Activated T-helper 2 cell treated with anti-CD3 and anti-CD28 coated beads, Interferon-gamma antibody, Interleukin-2, Interleukin-4, amounts not matched to agents 10 μg/mL and 5 μg/mL and 100 μg/mL, durations not matched to agents 14 hours and 24 hours and 36 hours (primary cell): Measurements from ENCODE around the gene CXCR5. TPM values are rescaled to one million over a fixed set of nuclear protein-coding genes. Genes with fewer than 3 reads are reported as not detected.

Experiments used
- DNase-seq: peaks from one replicate; pipeline ENCODE4 v3.0.0; 2021; ENCODE audit warnings: low spot score
- H3K27ac Mint-ChIP-seq: one replicate; pipeline ENCODE4 v1.8.0; 2021; ENCODE audit warnings: mixed read lengths
- H3K27me3 Mint-ChIP-seq: one replicate; pipeline ENCODE4 v1.8.0; 2021; ENCODE audit warnings: low read depth, mixed read lengths
- H3K36me3 Mint-ChIP-seq: one replicate; pipeline ENCODE4 v1.8.0; 2021; ENCODE audit warnings: low read depth, mixed read lengths
- H3K4me1 Mint-ChIP-seq: one replicate; pipeline ENCODE4 v1.8.0; 2021; ENCODE audit warnings: low read depth, mixed read lengths
- H3K4me3 Mint-ChIP-seq: one replicate; pipeline ENCODE4 v1.8.0; 2021; ENCODE audit warnings: low read depth, mild to moderate bottlenecking, moderate library complexity, mixed read lengths
- H3K9me3 Mint-ChIP-seq: one replicate; pipeline ENCODE4 v1.8.0; 2021; ENCODE audit warnings: mixed read lengths
- intact Hi-C: fragments of 100-400 bp; cut with micrococcal nuclease; formaldehyde crosslinking; loops from one replicate; pipeline ENCODE4 v1.15.1; 2023
- total RNA-seq: library from RNA; stranded (reverse); gene quantifications from 2 replicates; pipeline ENCODE4 v1.2.3, GENCODE V29; 2022

Gene CXCR5
- total RNA-seq, 1 donor from 2014 or later = 8.1 TPM

DNA sequence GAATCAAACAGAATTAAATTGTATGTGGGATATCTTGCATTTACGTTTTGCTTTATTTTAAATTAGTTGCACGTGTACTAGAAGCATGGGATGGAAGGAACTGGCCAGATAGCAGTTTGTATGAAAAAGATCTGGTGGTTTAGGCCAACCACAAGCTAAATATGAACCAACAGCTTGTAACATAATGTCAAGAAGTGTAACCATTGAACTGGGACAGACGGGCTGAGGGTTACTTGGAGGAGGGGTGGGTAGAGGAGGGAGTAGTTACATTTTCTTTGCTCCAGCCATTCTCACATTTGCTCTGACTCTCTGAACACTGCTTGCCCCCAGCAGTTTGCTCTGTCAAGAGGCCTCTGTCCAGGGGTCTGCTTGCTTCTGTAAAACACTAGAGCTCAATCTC lies 31.7 kb upstream of the CXCR5 start:
- Mint-ChIP-seq H3K36me3 (no peaks in the 10 kb centered on the region), H3K4me1 (peaks cover 7% of the 10 kb centered on the region), H3K27ac (no peak overlapping the region), H3K9me3 (no peaks in the 10 kb centered on the region), H3K27me3 (no peaks in the 10 kb centered on the region), H3K4me3 (no peak overlapping the region)
- DNase-seq = no peak
- intact Hi-C loops = no loop called here

GRCh38 chr11:118853678-118854077 lies 30.0 kb upstream of the CXCR5 start:
- intact Hi-C loops = no loop called here
- Mint-ChIP-seq H3K4me3 (no peak overlapping the region), H3K4me1 (peaks cover 7% of the 10 kb centered on the region), H3K27me3 (no peaks in the 10 kb centered on the region), H3K36me3 (no peaks in the 10 kb centered on the region), H3K27ac (no peak overlapping the region), H3K9me3 (no peaks in the 10 kb centered on the region)
- no peak for DNase-seq

GRCh38 chr11:118856314-118856713 lies 27.4 kb upstream of the CXCR5 start:
- Mint-ChIP-seq H3K36me3 (no peaks in the 10 kb centered on the region), H3K4me1 (peaks cover 9% of the 10 kb centered on the region), H3K27ac (no peak overlapping the region), H3K4me3 (no peak overlapping the region), H3K9me3 (no peaks in the 10 kb centered on the region), H3K27me3 (no peaks in the 10 kb centered on the region)
- no peak for DNase-seq
- intact Hi-C loops = no loop called here

DNA sequence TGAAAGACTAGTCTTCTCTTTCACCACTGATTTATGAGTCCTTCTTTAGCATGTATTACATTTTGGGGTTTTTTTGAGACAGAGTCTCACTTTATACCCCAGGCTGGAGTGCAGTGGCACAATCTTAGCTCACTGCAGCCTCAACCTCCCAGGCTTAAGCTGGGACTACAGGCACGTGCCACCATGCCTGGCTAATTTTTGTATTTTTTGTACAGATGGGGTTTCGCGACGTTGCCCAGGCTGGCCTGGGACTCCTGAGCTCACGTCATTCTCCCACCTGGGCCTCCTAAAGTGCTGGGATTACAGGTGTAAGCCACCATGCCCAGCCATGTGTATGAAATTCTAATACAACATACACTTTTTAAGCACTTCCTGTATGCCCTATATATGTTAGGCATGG lies 26.3 kb upstream of the CXCR5 start:
- intact Hi-C loops = no loop called here
- Mint-ChIP-seq H3K27ac (no peak overlapping the region), H3K4me3 (no peak overlapping the region), H3K27me3 (no peaks in the 10 kb centered on the region), H3K9me3 (no peaks in the 10 kb centered on the region), H3K4me1 (peaks cover 8% of the 10 kb centered on the region), H3K36me3 (no peaks in the 10 kb centered on the region)
- no peak for DNase-seq

DNA sequence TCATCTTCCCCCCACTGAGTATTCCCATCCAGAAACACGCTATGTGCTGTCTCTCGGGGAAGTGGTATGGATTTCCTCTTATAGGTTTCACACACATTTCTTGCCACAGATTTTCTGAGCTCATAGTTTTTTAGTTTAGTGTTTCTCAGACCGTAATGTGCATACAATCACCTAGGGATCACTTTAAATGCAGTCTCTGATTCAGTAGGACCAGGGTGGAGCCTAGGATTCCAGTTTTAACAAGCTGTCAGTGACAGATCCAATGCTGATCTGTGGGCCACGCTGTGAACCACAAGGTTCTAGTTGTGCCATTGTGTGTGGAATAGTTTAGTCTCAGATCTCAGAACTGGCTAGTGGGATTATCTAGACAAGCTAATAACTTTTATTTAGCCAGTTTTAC lies 23.7 kb upstream of the CXCR5 start:
- Mint-ChIP-seq H3K9me3 (no peaks in the 10 kb centered on the region), H3K27me3 (no peaks in the 10 kb centered on the region), H3K27ac (no peak overlapping the region), H3K4me1 (peaks cover 6% of the 10 kb centered on the region), H3K4me3 (no peak overlapping the region), H3K36me3 (no peaks in the 10 kb centered on the region)
- no peak for DNase-seq
- intact Hi-C loops = no loop called here

GRCh38 chr11:118868659-118869058 lies 15.0 kb upstream of the CXCR5 start:
- DNase-seq = no peak
- intact Hi-C loops = no loop called here
- Mint-ChIP-seq H3K27me3 (no peaks in the 10 kb centered on the region), H3K27ac (no peak overlapping the region), H3K9me3 (no peaks in the 10 kb centered on the region), H3K4me1 (peaks cover 23% of the 10 kb centered on the region), H3K4me3 (no peak overlapping the region), H3K36me3 (no peaks in the 10 kb centered on the region)

- intact Hi-C loops = loop anchor here (1.0 kb wide), 2 partner anchors 12 to 78 kb away; no protein-coding TSS in a partner anchor
- Mint-ChIP-seq H3K4me1 (peaks cover 40% of the 10 kb centered on the region), H3K27ac (peak overlapping the region; percentile 94), H3K9me3 (no peaks in the 10 kb centered on the region), H3K27me3 (no peaks in the 10 kb centered on the region), H3K36me3 (no peaks in the 10 kb centered on the region), H3K4me3 (peak overlapping the region; percentile 61)
- no peak for DNase-seq
Measured at GRCh38 chr11:118870396-118871343, 13.0 kb upstream of the CXCR5 start.

DNA sequence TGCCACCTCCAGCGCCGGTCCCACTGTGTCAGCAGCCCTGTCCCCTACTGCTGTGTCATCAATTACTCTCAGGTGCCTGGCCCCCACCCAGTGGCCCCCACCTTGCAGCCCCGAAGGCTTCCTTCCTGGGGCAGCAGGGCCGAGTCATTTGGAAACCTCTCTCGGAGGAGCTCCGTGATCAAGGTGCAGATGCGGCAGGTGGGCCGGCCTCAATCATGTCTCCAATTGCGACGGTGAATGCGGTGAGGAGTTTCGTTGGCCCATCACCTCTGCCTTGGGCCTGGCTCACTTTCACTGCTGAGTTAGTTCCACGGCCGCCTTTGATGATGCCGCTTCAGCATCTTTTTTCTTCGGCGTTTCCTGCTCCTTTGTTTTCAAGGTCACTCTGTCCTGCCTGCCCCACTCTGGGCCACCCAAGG lies 11.3 kb upstream of the CXCR5 start:
- H3K4me3 Mint-ChIP-seq = no peak overlapping the region
- DNase-seq = peak; percentile 38
- peak overlapping the region; percentile 59 for H3K27ac Mint-ChIP-seq
- peaks cover 56% of the 10 kb centered on the region for H3K4me1 Mint-ChIP-seq
- intact Hi-C loops = no loop called here
- H3K36me3 Mint-ChIP-seq = no peaks in the 10 kb centered on the region
- H3K9me3 Mint-ChIP-seq = no peaks in the 10 kb centered on the region
- H3K27me3 Mint-ChIP-seq = no peaks in the 10 kb centered on the region

DNA sequence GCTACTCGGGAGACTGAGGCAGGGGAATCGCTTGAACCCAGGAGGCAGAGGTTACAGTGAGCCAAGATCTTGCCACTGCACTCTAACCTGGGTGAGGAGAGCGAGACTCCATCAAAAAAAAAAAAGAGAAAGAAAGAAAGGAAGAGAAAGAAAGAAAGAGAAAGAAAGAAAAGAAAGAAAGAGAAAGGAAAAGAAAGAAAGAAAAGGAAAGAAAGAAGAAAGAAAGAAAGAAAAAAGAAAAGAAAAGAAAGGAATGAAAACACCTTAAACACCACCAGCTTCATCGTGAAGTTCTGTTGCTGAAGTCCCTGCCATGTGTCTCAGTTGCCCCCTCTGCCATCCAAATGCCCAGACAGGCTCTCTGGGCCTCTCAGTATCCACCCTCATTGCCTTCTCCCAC lies 9.9 kb upstream of the CXCR5 start:
- H3K9me3 Mint-ChIP-seq = no peaks in the 10 kb centered on the region
- H3K4me1 Mint-ChIP-seq = peaks cover 70% of the 10 kb centered on the region
- H3K27ac Mint-ChIP-seq = no peak overlapping the region
- H3K27me3 Mint-ChIP-seq = no peaks in the 10 kb centered on the region
- no peak for DNase-seq
- intact Hi-C loops = no loop called here
- no peak overlapping the region for H3K4me3 Mint-ChIP-seq
- no peaks in the 10 kb centered on the region for H3K36me3 Mint-ChIP-seq

DNA sequence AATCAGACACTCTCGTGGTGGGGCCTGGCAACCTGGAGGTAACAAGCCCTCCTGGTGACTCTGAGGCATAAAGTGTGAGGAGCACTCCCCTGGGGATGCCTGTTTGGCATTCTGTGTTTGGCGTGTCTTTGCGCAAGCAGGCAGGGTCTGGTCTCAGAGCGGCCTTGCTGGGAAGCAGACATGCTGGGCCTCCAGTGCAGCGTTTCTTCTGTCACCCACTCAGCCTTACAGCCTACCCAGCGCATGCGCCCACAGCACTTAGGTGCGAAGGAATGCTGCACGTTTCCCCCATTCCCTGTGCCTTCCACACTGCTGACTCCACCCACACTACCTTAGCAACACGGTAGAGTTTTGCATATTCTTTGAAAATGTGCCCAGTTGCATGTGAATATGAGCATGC lies 7.4 kb upstream of the CXCR5 start:
- no peaks in the 10 kb centered on the region for H3K27me3 Mint-ChIP-seq
- peaks cover 76% of the 10 kb centered on the region for H3K4me1 Mint-ChIP-seq
- H3K27ac Mint-ChIP-seq = peak overlapping the region; percentile 96
- intact Hi-C loops = no loop called here
- DNase-seq = no peak
- no peaks in the 10 kb centered on the region for H3K36me3 Mint-ChIP-seq
- peak overlapping the region; percentile 61 for H3K4me3 Mint-ChIP-seq
- H3K9me3 Mint-ChIP-seq = no peaks in the 10 kb centered on the region

DNA sequence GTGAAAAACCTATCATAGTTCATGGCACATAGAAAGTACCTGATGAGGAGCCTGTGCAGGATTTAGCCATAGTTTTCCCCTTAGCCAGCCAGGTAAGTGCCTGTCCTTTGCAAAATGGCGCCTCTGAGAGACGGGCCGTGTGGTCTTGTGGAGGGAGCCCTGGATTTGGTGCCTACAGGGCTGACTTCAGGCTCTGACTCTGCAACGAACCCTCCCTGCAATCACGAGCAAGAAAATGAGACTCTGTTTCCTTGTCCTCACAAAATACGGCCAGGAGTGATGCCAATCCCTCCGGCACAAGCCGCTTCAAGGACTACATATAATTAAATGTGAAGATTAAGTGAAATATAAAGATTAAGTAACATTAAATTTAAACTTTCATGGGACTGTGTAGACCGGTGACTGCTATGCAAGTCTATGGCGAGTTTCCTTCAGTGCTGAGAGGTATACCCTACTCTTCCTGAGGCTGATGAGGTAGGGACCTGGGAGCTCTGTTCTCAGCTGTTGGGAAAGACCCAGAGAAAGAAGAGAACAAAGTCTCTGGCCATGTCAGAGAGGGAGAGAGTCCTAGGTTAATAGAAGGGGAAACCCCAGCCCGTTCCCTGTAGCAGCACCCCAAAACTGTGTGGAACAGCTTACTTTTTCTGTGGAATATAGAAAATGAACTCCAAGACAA lies 6.1 kb upstream of the CXCR5 start:
- intact Hi-C loops = no loop called here
- no peaks in the 10 kb centered on the region for H3K9me3 Mint-ChIP-seq
- no peak overlapping the region for H3K4me3 Mint-ChIP-seq
- H3K27ac Mint-ChIP-seq = peak overlapping the region; percentile 96
- DNase-seq = no peak
- H3K27me3 Mint-ChIP-seq = no peaks in the 10 kb centered on the region
- peaks cover 82% of the 10 kb centered on the region for H3K4me1 Mint-ChIP-seq
- H3K36me3 Mint-ChIP-seq = no peaks in the 10 kb centered on the region

GRCh38 chr11:118878163-118878563 lies 5.5 kb upstream of the CXCR5 start:
- H3K4me1 Mint-ChIP-seq = peaks cover 83% of the 10 kb centered on the region
- no peaks in the 10 kb centered on the region for H3K27me3 Mint-ChIP-seq
- peak overlapping the region; percentile 9 for H3K27ac Mint-ChIP-seq
- H3K9me3 Mint-ChIP-seq = no peaks in the 10 kb centered on the region
- intact Hi-C loops = no loop called here
- no peak for DNase-seq
- H3K4me3 Mint-ChIP-seq = no peak overlapping the region
- H3K36me3 Mint-ChIP-seq = no peaks in the 10 kb centered on the region

- Mint-ChIP-seq H3K9me3 (no peaks in the 10 kb centered on the region), H3K4me1 (peaks cover 77% of the 10 kb centered on the region), H3K27me3 (no peaks in the 10 kb centered on the region), H3K36me3 (peaks cover 6% of the 10 kb centered on the region), H3K27ac (peak overlapping the region; percentile 75), H3K4me3 (peak overlapping the region; percentile 23)
- DNase-seq = no peak
- intact Hi-C loops = no loop called here
Measured at GRCh38 chr11:118881228-118881627, 2.5 kb upstream of the CXCR5 start.
